Neural cell (in vitro differentiated cells): ENCODE measurements around the gene PAQR9.

Experiments used
- CTCF ChIP-seq: fragments of 450-650 bp; IDR thresholded peaks from 2 replicates; pipeline ENCODE4 v1.5.1; 2014; ENCODE audit warnings: antibody characterized with exemption, mild to moderate bottlenecking, moderate library complexity; ENCODE audit not compliant: poor library complexity, severe bottlenecking
- EP300 ChIP-seq: fragments of 450-650 bp; conservative IDR thresholded peaks from 2 replicates; pipeline ENCODE4 v1.6.1; 2014; ENCODE audit warnings: antibody characterized with exemption, mild to moderate bottlenecking, moderate library complexity; ENCODE audit not compliant: poor library complexity, severe bottlenecking
- POLR2AphosphoS5 ChIP-seq: IDR thresholded peaks from 2 replicates; pipeline ENCODE4 v1.6.1; 2012
- REST ChIP-seq: IDR thresholded peaks from 2 replicates; pipeline ENCODE4 v1.6.1; 2012; ENCODE audit warnings: borderline replicate concordance

GRCh38 chr3:142947352-142947751 lies 16.1 kb downstream of the PAQR9 start:
- TF ChIP-seq REST (no peak), CTCF (no peak), POLR2AphosphoS5 (no peak), EP300 (no peak)
